ENCODE measurements around the gene KCNQ4. TPM values are rescaled to one million over a fixed set of nuclear protein-coding genes. Genes with fewer than 3 reads are reported as not detected.

Gene KCNQ4
- total RNA-seq, 1 donor from 2014 or later, result 0.27 TPM

DNA sequence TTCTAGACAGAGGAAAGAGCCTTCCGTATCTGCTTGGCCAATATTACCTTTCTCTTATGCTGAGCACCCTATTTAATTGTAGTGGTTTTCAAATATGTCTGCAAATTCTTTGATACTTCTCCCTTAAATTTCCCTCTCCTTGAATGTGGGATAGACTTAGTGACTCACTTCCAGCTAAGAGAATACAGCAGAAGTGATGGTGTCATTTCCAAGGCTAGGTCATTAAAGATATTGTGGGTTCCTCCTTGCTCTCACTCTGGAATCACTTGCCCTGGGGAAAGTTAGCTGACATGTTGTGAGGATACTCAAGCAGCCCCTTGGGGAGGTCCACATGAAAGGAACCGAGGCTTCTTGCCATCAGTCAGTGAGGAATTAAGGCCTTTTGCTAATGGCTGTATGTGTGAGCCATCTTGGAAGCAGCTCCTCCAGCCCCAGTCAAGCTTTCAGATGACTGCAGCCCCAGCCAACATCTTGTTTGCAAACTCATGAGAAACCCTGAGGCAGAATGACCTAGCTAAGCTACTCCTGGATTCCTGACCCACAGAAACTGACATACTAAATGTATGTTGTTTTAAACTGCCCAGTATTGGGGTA, 86.6 kb downstream of the KCNQ4 start:
- Mint-ChIP-seq H3K9me3 (peaks cover 6% of the 10 kb centered on the region), H3K4me1 (no peaks in the 10 kb centered on the region), H3K27ac (no peak overlapping the region), H3K36me3 (ENCODE audit: low read depth) (no peaks in the 10 kb centered on the region), H3K27me3 (peaks cover 19% of the 10 kb centered on the region), H3K4me3 (no peak overlapping the region)
- CTCF ChIA-PET, result no interaction called here
- no peak for DNase-seq
- no peak for TF ChIP-seq CTCF (IDR thresholded peaks at IDR 0.05)
- ATAC-seq (ENCODE audit: low read depth), result no peak
- POLR2A ChIA-PET, result no interaction called here
- intact Hi-C loops (cut with micrococcal nuclease), result no loop called here

DNA sequence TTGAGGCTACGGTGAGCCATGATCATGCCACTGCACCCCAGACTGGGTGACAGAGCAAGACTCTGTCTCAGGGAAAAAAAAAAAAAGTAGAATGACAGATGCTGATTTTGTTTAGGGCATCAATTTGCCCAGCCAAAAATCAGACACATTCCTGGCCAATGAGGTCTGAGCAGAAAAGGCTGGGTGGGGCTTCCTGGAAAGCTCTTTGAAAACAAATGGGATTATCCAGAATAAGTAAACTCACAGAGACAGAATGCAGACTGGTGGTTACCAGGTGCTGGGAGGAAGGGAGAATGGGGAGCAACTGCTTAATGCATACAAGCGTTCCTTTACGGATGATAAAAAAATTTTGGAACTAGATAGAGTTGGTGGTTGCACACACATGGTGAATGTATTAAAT, 88.7 kb downstream of the KCNQ4 start:
- POLR2A ChIA-PET, result no interaction called here
- Mint-ChIP-seq H3K4me3 (no peak overlapping the region), H3K4me1 (peaks cover 4% of the 10 kb centered on the region), H3K27ac (no peak overlapping the region), H3K27me3 (peaks cover 19% of the 10 kb centered on the region), H3K9me3 (peaks cover 12% of the 10 kb centered on the region), H3K36me3 (ENCODE audit: low read depth) (no peaks in the 10 kb centered on the region)
- ATAC-seq (ENCODE audit: low read depth) (no peak), DNase-seq (no peak)
- intact Hi-C loops (cut with micrococcal nuclease), result no loop called here
- no peak for TF ChIP-seq CTCF (IDR thresholded peaks at IDR 0.05)
- CTCF ChIA-PET, result no interaction called here

GRCh38 chr1:40873863-40874472, 90.4 kb downstream of the KCNQ4 start:
- Mint-ChIP-seq H3K4me3 (no peak overlapping the region), H3K9me3 (peaks cover 12% of the 10 kb centered on the region), H3K27me3 (peaks cover 19% of the 10 kb centered on the region), H3K27ac (no peak overlapping the region), H3K4me1 (peaks cover 4% of the 10 kb centered on the region), H3K36me3 (ENCODE audit: low read depth) (no peaks in the 10 kb centered on the region)
- CTCF ChIA-PET, result no interaction called here
- TF ChIP-seq CTCF (IDR thresholded peaks at IDR 0.05), result no peak
- DNase-seq (no peak), ATAC-seq (ENCODE audit: low read depth) (no peak)
- intact Hi-C loops (cut with micrococcal nuclease), result no loop called here
- POLR2A ChIA-PET, result interaction anchor here (0.6 kb wide), 1 partner anchor 342 kb away, joined by 4 read pairs; no protein-coding TSS in a partner anchor

- Mint-ChIP-seq H3K4me3 (no peak overlapping the region), H3K27ac (no peak overlapping the region), H3K27me3 (peaks cover 20% of the 10 kb centered on the region), H3K36me3 (ENCODE audit: low read depth) (no peaks in the 10 kb centered on the region), H3K9me3 (peaks cover 6% of the 10 kb centered on the region), H3K4me1 (peaks cover 4% of the 10 kb centered on the region)
- DNase-seq (no peak), ATAC-seq (ENCODE audit: low read depth) (no peak)
- POLR2A ChIA-PET, result interaction anchor here (1.1 kb wide), 1 partner anchor 231 kb away, joined by 3 read pairs; no protein-coding TSS in a partner anchor
- TF ChIP-seq CTCF (IDR thresholded peaks at IDR 0.05), result no peak
- CTCF ChIA-PET, result no interaction called here
- intact Hi-C loops (cut with micrococcal nuclease), result no loop called here
Measured at GRCh38 chr1:40876436-40876761, 92.8 kb downstream of the KCNQ4 start.

DNA sequence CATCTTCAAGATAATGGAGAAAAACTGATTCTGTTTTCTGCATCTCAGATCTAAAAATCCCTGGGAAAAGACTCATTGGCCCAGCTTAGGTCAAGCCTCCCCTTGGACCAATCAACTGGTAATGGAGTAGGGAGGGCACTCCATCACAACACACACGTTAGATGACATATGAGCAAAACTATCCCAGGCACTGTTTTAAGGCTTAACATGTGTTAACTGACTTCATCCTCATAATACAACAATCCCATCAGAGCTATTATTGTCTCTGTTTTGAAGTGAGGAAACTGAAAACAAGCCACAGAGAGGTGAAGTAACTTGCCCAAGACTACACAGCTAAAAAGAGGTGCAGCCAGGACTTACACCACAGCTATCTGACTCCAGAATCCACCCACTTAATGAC, 93.3 kb downstream of the KCNQ4 start:
- no peak for ATAC-seq (ENCODE audit: low read depth)
- no peaks in the 10 kb centered on the region for H3K36me3 Mint-ChIP-seq (ENCODE audit: low read depth)
- CTCF ChIA-PET, result no interaction called here
- peaks cover 6% of the 10 kb centered on the region for H3K9me3 Mint-ChIP-seq
- H3K4me3 Mint-ChIP-seq, result no peak overlapping the region
- intact Hi-C loops (cut with micrococcal nuclease), result no loop called here
- H3K27me3 Mint-ChIP-seq, result peaks cover 20% of the 10 kb centered on the region
- POLR2A ChIA-PET, result no interaction called here
- peaks cover 4% of the 10 kb centered on the region for H3K4me1 Mint-ChIP-seq
- DNase-seq, result no peak
- H3K27ac Mint-ChIP-seq, result no peak overlapping the region
- no peak for TF ChIP-seq CTCF (IDR thresholded peaks at IDR 0.05)
